ENCODE results near the gene MROH2B. TPM values are rescaled to one million over a fixed set of nuclear protein-coding genes. Genes with fewer than 3 reads are reported as not detected.

Gene MROH2B
- not detected in 5 replicates for total RNA-seq (2022; extraction: Qiagen RNA extraction)

DNA sequence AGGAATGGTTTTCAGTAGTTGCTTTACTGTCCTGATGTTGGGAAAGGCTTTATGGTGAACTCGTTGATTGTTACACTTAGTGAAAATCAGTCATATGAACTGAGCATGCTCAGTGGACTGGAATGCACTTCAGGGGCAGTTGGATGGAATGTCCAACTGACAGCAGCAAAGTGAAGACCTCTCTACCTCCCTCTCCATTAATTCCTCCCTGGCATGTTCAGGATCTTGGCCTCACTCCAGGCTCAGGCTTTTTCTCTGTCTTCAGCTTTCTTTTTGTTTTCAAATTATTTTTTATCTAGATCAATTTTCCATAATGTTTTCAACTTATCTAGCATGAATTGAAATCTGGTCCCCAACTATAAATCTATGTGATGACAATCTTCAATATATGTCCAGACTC is at the start of gene MROH2B:
Gene MROH2B, minus strand, starts transcription at position 101 of the 400 bp plus-strand sequence. CDS start 490 bp downstream, outside the sequence.

Other genes with a start within 250 kb of the MROH2B start
- 2,664 to 2,779 TPM (median 2,727 TPM) in 5 replicates for gene RPL37, start 236.1 kb downstream of the MROH2B start, total RNA-seq (2022; extraction: Qiagen RNA extraction)
- 2.2 to 3.0 TPM (median 2.4 TPM) in 5 replicates for gene CARD6, start 230.0 kb downstream of the MROH2B start, total RNA-seq (2022; extraction: Qiagen RNA extraction)
- not detected in 5 replicates for gene C7, start 161.8 kb downstream of the MROH2B start, total RNA-seq (2022; extraction: Qiagen RNA extraction)
- gene C6, start 142.2 kb upstream of the MROH2B start, total RNA-seq (2022; extraction: Qiagen RNA extraction) = not detected in 5 replicates

All from A549 treated with AZD2906 at 1 μM for 4 hours (cell line).